ENCODE data around the gene SULT6B1. TPM values are rescaled to one million over a fixed set of nuclear protein-coding genes. Genes with fewer than 3 reads are reported as not detected.

Gene SULT6B1
- total RNA-seq, 1 donor from 2014 or later: not detected

DNA sequence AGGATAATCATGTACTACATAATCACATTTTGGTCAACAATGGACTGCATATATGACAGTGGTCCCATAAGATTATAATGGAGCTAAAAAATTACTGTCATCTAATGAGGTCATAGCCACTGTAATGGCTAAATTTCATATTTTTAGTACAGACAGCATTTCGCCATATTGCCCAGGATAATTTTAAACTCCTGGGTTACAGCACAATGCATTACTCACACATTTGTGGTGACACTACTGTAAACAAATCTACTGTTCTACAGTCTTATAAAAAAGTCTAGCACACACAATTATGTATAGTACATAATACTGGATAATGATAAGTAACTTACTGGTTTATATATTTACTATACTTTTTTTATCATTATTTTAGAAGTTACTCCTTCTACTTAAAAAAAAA lies 44.5 kb downstream of the SULT6B1 start:
- no peak overlapping the region for H3K4me3 ChIP-seq
- peaks cover 6 to 61% of the 10 kb centered on the region in 2 donors for H3K36me3 ChIP-seq
- no peak for DNase-seq (ENCODE audit: extremely low spot score in 2 of 2)
- no peaks in the 10 kb centered on the region for H3K9me3 ChIP-seq
- H3K4me1 ChIP-seq: no peaks in the 10 kb centered on the region
- no peaks in the 10 kb centered on the region for H3K27me3 ChIP-seq
- no peak for TF ChIP-seq POLR2AphosphoS5 (IDR thresholded peaks at IDR 0.05; ENCODE audit: insufficient read depth in 1 of 2, low read depth in 1 of 2)
- no peak for TF ChIP-seq POLR2A (IDR thresholded peaks at IDR 0.05)
- TF ChIP-seq, protein P1, sequence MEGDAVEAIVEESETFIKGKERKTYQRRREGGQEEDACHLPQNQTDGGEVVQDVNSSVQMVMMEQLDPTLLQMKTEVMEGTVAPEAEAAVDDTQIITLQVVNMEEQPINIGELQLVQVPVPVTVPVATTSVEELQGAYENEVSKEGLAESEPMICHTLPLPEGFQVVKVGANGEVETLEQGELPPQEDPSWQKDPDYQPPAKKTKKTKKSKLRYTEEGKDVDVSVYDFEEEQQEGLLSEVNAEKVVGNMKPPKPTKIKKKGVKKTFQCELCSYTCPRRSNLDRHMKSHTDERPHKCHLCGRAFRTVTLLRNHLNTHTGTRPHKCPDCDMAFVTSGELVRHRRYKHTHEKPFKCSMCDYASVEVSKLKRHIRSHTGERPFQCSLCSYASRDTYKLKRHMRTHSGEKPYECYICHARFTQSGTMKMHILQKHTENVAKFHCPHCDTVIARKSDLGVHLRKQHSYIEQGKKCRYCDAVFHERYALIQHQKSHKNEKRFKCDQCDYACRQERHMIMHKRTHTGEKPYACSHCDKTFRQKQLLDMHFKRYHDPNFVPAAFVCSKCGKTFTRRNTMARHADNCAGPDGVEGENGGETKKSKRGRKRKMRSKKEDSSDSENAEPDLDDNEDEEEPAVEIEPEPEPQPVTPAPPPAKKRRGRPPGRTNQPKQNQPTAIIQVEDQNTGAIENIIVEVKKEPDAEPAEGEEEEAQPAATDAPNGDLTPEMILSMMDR (IDR thresholded peaks at IDR 0.05): no peak
- no peak overlapping the region for H3K27ac ChIP-seq
- intact Hi-C loops (cut with DNase I): no loop called here

DNA sequence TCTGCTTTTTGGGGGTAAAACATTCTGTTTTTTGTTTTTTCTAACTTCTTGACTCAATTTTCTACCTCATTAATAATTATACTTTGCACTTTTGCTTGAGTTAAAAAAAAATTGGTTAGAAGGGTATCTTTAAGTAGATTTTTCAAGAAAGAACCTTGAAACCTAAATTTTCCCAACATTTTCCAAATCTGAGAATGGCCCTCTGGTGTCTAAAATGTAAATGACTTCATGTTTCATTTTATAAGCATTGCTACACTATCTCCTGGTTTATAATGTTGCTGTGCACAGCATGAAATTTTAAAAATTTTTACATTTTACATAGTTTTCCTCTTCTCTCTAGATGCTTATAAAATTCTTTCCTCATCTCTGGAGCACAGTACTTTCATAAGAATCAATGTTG lies 45.9 kb downstream of the SULT6B1 start:
- TF ChIP-seq POLR2A (IDR thresholded peaks at IDR 0.05) (no peak), POLR2AphosphoS5 (IDR thresholded peaks at IDR 0.05; ENCODE audit: insufficient read depth in 1 of 2, low read depth in 1 of 2) (no peak)
- TF ChIP-seq, protein P1 (IDR thresholded peaks at IDR 0.05): no peak
- H3K9me3 ChIP-seq: no peaks in the 10 kb centered on the region
- H3K4me1 ChIP-seq: no peaks in the 10 kb centered on the region
- no peaks in the 10 kb centered on the region for H3K27me3 ChIP-seq
- H3K27ac ChIP-seq: no peak overlapping the region
- peaks cover 6 to 67% of the 10 kb centered on the region in 2 donors for H3K36me3 ChIP-seq
- H3K4me3 ChIP-seq: no peak overlapping the region
- intact Hi-C loops (cut with DNase I): no loop called here
- DNase-seq (ENCODE audit: extremely low spot score in 2 of 2): no peak

DNA sequence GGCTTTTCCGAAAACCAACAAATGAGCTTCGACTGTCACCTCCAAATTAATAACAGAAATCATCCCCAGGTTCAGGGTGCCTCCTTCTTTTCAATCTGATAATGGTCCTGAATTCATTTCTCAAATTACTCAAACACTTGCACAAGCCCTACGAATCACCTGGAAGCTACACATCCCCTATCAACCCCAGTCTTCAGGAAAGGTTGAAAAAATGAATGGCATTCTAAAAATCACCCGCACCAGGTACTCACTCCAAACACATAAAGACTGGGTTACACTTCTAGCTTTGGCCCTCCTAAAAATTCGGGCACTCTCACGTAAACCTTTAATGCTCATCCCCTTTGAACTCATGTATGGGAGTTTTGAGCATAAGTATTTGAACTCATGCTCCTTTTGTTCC lies 55.6 kb downstream of the SULT6B1 start:
- TF ChIP-seq POLR2AphosphoS5 (IDR thresholded peaks at IDR 0.05; ENCODE audit: insufficient read depth in 1 of 2, low read depth in 1 of 2) (no peak), POLR2A (IDR thresholded peaks at IDR 0.05) (no peak)
- TF ChIP-seq, protein P1 (IDR thresholded peaks at IDR 0.05): no peak
- no peak overlapping the region for H3K27ac ChIP-seq
- no peaks in the 10 kb centered on the region for H3K4me1 ChIP-seq
- no peaks in the 10 kb centered on the region for H3K27me3 ChIP-seq
- no peak overlapping the region for H3K4me3 ChIP-seq
- DNase-seq (ENCODE audit: extremely low spot score in 2 of 2): no peak
- intact Hi-C loops (cut with DNase I): no loop called here
- peaks cover 3 to 65% of the 10 kb centered on the region in 2 donors for H3K36me3 ChIP-seq
- H3K9me3 ChIP-seq: no peaks in the 10 kb centered on the region

DNA sequence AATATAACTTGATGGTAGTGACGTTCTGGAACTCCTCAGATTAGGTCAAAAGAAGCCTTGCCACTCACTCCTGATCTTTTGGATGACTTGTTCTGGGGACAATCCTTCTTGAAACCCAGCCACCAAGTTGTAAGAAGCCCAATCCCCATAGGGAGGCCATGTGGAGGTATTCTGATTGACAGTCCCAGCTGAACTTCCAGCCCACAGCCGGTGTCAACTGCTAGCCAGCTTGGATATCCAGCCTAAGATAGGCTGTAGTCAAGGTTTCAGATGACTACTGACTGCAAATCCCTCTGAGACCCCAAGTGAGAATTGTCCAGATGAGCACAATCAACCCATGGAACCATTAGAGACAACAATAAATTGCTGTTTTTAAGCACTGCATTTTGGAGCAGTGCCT lies 63.1 kb downstream of the SULT6B1 start:
- H3K4me1 ChIP-seq: no peaks in the 10 kb centered on the region
- H3K27me3 ChIP-seq: no peaks in the 10 kb centered on the region
- no peaks in the 10 kb centered on the region for H3K9me3 ChIP-seq
- intact Hi-C loops (cut with DNase I): no loop called here
- H3K36me3 ChIP-seq: peaks cover 0 to 39% of the 10 kb centered on the region in 2 donors
- DNase-seq (ENCODE audit: extremely low spot score in 2 of 2): no peak
- H3K27ac ChIP-seq: no peak overlapping the region
- TF ChIP-seq, protein P1 (IDR thresholded peaks at IDR 0.05): no peak
- no peak overlapping the region for H3K4me3 ChIP-seq

DNA sequence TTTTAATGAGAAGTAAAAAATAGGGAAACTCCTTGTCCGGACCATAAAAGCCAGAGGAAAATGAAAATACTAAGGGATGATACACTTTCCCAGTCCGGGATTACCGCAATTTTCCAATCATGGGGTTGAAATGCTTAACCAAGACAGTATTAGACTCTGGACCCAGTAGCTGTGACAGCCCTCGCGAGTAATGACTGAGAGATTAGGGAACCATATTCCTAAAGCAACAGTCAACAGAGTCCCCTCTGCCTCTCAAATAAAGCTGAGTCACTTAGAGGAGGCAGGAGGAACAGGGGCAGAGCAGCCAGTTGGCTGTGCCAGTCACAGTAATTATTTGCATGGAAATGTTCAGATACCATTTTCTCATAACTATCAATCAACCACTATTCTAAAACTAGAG lies 69.3 kb downstream of the SULT6B1 start:
- Histone ChIP-seq H3K4me1 (no peaks in the 10 kb centered on the region), H3K27ac (no peak overlapping the region), H3K27me3 (no peaks in the 10 kb centered on the region), H3K36me3 (peaks cover 0 to 33% of the 10 kb centered on the region in 2 donors), H3K9me3 (no peaks in the 10 kb centered on the region), H3K4me3 (no peak overlapping the region)
- DNase-seq (ENCODE audit: extremely low spot score in 2 of 2): no peak
- TF ChIP-seq, protein P1 (IDR thresholded peaks at IDR 0.05): no peak
- TF ChIP-seq POLR2A (IDR thresholded peaks at IDR 0.05): no peak
- no peak for TF ChIP-seq POLR2AphosphoS5 (IDR thresholded peaks at IDR 0.05; ENCODE audit: insufficient read depth in 1 of 2, low read depth in 1 of 2)
- intact Hi-C loops (cut with DNase I): no loop called here

Other genes with a start within 250 kb of the SULT6B1 start
- 19.4 TPM for gene STRN, start 222.1 kb downstream of the SULT6B1 start, total RNA-seq
- gene HEATR5B, start 104.3 kb downstream of the SULT6B1 start, total RNA-seq: 38.3 TPM
- gene GPATCH11, start 104.2 kb downstream of the SULT6B1 start, total RNA-seq: 6.1 TPM
- gene EIF2AK2, start 31.7 kb downstream of the SULT6B1 start, total RNA-seq: 15.2 TPM
- 23.6 TPM for gene CEBPZOS, start 7.8 kb upstream of the SULT6B1 start, total RNA-seq
- 27.0 TPM for gene CEBPZ, start 42.9 kb upstream of the SULT6B1 start, total RNA-seq
- 18.4 TPM for gene NDUFAF7, start 43.0 kb upstream of the SULT6B1 start, total RNA-seq
- 38.8 TPM for gene PRKD3, start 136.2 kb upstream of the SULT6B1 start, total RNA-seq
- 6.9 TPM for gene QPCT, start 156.0 kb upstream of the SULT6B1 start, total RNA-seq